ENCODE results near the gene GPR61.

Gene GPR61

GRCh38 chr1:109578947-109579443, 39.3 kb downstream of the GPR61 start:
- no peak for DNase-seq

GRCh38 chr1:109579491-109579890, 39.8 kb downstream of the GPR61 start:
- no peak for DNase-seq

- DNase-seq, result no peak
These were observed 42.3 kb downstream of the GPR61 start for GRCh38 chr1:109582021-109582420.

- DNase-seq, result no peak
These were observed 45.1 kb downstream of the GPR61 start for GRCh38 chr1:109584766-109585165.

GRCh38 chr1:109586055-109586454, 46.4 kb downstream of the GPR61 start:
- DNase-seq, result no peak

GRCh38 chr1:109589177-109589576, 49.5 kb downstream of the GPR61 start:
- no peak for DNase-seq

GRCh38 chr1:109589679-109590078, 50.0 kb downstream of the GPR61 start:
- no peak for DNase-seq

- no peak for DNase-seq
These were observed 53.2 kb downstream of the GPR61 start for GRCh38 chr1:109592916-109593315.

- DNase-seq, result no peak
These were observed 55.9 kb downstream of the GPR61 start for GRCh38 chr1:109595531-109595930.
